ENCODE results near the gene SYNDIG1L.
"Not testable (repeated sequence)": the region's sequence is repeated elsewhere in the genome, so short reads cannot be mapped to it uniquely, and the experiment has no call there.

SYNDIG1L gene

DNA sequence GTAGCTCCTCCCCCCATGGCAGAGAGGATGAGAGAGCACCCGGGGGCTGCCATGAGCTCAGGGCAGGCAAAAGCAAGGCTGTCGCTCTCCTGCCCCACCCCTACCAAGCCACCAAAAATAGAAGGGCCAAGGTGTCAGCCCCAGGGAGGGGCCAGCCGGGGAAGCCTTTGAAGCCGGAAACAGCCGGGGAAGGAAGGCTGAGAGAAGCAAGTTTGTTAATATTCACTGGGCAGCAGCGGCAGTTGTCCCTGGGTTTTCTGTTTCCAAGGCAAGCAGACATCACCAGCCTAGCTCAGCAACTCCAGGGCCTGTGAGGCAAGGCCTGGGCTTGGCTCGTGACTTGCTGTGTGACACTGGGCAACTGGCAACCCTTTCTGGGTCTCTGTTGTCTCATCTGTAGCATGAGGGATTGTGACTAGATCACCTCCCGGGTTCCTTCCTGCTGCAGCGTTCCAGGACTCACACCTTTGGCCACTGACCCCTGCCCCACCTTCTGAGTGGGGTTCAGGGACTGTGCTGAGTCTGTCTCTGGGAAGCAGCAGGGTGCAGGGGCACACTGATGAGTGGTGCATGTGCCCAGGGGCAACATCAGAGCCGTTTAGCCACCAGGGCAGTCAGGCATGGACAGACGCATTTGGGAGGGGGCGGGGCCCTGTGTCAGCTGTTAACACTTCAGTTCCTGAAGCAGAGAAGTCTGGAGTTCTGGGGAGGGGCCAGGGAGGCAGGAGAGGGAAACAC lies 24.3 kb downstream of the SYNDIG1L start:
- no peak for DNase-seq

DNA sequence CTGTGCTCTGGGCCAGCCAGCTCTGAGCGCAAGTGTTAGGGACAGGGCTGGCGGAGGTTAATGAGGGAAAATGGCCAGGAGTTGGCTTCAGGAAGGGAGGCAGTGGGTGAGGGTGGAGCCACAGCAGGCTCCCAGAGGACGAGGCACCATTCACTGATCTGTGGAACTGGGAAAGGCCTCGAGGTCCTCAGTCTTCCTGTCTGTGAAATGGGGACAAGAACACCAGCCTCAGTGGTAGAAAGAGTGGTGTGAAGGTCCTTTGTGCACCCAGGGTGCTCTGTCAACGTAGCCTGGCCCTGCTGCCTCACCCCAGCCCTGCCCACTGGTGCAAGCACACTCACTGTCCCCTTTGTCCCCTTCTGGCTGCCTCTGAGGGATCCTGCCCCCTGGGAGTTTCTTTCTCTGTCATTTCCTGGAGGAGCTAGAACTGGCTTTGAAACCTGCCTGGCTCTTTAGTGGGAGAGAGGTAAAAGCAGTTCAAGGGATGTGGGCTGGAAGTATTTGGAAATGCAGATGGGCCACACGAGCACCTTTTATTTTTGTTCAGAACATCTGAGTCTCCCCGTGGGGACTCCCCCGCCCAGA lies 25.0 kb downstream of the SYNDIG1L start:
- no peak for DNase-seq

DNA sequence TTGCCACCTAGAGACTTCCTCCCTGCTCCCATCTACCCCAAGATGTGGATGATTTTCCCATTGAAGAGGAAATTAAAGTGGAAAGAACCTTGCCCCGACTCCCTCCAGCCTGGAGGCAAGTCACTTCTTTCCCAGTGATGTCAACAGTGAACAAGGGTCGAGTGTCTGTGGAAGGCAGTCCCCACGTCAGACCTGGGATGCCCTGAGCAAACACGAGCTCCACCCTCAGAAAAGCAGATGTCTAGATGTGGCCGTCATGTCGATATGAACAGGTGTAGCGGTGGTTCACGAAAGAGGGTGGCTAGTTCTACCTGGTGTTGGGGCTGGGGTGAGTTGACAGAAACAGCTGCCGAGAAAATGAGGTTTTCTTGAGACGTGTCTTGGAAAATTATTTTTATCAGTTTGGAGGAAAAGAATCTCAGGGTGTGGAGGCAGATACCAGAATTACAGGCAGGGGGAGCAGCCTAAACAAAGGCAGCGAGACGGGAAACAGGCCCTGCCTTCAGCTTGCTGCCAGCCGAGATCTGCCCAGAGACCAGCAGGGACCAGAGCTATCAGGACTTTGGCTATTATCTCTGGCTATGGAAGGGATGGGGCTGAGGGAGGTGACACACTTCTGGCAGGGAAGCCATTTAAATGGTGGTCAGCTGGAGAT lies 25.9 kb downstream of the SYNDIG1L start:
- no peak for DNase-seq

DNA sequence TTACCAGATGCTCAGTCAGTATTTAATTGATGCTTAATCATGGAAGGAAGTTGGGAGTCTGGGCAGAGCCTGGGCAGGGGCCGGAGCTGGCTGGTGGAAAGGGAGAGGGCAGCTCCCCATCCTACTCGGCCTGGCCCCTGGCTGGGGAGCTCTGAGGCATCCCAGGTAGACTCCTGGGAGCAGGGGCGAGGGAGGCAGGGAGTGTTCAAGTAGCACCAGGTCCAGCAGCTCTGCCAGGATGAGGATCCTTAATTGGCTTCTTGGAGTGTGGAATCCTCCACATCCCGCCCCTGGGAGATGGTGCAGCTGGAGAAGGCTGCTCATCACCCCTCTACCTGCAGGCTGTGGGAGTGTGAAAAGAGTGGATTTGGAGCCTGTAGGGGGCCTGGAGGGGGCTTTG lies 30.9 kb downstream of the SYNDIG1L start:
- DNase-seq, result no peak

DNA sequence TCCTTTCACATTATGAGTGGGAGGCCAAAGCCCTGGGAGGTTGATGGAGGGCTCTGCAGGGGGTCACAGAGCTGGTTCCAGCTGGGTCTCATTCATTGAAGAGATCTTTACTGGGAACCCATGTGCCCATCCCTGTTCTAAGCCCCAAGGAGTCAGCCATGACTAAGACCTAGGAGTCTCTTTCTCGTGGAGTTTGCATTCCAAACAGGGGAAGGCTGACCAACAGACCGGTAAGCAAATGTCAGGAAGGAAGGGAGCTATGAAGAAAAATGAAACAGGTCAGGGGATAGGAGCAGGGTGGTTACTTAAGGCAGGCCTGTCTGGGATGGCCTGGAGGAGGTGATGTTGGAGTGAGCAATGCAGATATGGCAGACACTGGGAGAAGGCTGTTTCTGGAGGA lies 31.5 kb downstream of the SYNDIG1L start:
- DNase-seq, result no peak

DNA sequence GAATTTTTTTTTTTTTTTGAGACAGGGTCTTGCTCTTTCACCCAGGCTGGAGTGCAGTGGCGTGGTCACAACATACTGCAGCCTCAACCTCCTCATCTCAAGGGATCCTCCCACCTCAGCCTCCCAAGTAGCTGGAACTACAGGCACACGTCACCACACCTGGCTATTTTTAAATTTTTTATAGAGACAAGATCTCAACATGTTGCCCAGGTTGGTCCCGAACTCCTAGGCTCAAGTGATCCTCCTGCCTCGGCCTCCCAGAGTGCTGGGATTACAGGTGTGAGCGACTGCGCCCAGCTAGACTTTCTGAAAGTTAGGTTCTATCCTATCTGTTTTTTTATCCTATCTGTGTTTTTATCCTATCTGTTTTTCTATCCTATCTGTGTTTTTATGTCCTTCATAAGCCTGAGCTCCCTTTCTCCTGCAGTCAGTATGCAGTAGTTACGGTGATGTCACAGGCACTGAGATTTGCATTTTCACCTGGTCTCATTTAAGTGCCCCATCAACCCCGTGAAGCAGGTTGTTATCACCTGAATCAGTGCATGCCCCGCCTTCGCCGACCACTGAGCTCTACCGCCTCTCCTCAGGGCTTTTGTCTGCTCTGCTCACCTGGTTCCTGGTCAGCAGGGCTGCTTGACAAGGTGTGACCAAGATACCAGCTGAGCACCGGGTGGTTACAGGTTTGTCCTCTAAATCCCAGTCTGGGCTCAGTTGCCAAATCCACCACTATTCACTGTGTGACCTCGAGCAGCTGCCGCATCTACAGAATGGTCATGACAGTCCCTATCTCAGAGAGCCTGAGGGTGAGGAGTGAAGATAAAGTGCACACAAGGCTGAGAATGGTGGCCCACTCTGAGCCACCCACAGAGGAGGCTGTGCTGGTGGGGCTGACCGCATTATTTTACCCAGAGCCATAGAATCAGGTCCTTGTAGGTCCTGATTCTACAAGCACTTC lies 33.1 kb downstream of the SYNDIG1L start:
- DNase-seq, result no peak

DNA sequence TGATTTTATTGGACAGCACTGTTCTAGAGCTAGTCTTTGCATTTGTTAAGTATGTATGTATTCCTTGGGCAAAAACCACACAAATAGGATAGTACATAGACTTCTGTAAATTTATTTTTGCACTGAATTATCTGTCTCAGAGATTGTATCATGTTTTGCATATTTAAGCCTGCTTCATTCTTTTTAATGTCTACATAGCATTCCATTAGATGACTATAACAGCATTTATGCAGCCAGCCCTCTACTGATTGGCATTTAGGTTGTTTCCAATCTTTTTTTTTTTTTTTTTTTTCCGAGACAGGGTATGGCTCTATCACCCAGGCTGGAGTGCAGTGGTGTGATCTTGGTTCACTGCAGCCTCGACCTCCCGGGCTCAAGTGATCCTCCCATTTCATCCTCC lies 34.5 kb downstream of the SYNDIG1L start:
- DNase-seq, result no peak

DNA sequence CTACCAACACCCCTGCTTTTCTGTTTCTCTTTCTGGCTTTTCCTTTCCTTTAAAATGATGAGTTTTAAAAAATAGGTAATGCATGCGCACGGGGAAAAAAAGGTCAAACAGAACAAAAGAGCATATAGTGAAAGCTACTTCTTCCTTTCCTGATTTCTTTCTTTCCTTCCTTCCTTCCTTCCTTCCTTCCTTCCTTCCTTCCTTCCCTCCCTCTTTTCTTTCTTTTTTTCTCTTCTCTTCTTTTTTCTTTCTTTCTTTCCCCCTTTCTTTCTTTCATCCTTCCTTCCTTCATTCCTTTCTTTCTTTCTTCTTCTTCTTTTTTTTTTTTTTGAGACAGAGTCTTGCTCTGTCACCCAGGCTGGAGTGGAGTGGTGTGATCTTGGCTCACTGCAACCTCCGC lies 35.5 kb downstream of the SYNDIG1L start:
- not testable (repeated sequence) for DNase-seq

DNA sequence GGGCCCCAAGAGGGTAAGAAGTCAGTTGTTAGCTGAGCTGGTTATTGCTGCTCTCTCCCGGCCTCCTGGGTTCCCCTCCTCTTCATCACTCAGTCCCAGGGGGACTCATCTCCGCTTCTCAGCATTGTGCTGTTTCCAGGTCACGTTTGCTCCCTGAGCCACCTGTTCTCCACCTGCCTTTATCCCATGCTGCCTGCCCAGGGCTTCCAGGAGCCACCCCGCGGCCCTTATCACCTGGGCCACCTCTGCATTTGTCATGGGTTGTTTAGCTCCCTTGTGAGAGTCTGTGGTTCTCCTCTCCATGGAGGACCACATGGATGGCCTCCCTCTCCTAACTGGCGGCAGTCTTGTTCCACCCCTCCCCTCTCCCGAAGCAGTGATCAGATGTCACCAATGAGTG lies 36.0 kb downstream of the SYNDIG1L start:
- DNase-seq, result no peak

DNA sequence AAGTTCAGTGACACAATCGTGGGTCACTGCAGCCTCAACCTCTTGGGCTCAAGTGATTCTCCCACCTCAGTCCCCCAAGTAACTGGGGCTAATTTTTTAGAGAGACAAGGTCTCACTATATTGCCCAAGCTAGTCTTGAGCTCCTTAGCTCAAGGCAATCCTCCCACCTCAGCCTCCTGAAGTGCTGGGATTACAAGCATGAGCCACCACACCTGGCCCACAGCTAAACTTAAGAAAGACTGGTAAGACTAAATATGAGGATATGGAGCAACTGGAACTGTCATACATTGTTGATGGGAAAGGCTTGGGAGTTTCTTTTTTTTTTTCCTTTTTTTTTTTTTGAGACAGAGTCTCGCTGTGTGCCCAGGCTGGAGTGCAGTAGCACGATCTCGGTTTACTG lies 43.8 kb downstream of the SYNDIG1L start:
- no peak for DNase-seq

DNA sequence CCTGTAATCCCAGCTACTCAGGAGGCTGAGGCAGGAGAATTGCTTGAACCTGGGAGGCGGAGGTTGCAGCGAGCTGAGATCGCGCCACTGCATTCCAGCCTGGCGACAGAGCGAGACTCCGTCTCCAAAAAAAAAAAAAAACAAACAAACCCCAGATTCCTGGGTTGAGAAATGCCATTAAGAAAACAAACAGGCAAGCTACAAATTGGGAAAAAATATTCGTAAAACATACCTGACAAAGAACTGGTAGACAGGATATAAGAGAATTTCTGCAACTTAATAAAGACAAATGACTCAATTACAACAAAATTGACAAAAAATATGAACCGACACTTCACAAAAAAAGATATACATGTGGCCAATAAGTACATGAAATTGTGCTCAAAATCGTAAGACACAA lies 44.4 kb downstream of the SYNDIG1L start:
- DNase-seq, result not testable (repeated sequence)

DNA sequence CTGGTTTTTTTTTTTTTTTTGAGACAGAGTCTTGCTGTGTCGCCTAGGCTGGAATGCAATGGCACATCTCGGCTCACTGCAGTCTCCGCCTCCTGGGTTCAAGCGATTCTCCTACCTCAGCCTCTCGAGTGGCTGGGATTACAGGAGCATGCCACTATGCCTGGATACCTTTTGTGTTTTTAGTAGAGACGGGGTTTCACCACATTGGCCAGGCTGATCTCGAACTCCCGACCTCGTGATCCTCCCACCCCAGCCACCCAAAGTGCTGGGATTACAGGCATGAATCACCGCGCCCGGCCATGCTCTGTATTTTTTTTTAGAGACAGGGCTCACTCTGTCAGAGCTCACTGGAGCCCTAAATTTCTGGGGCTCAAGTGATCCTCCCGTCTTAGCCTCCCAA lies 45.2 kb downstream of the SYNDIG1L start:
- no peak for DNase-seq

DNA sequence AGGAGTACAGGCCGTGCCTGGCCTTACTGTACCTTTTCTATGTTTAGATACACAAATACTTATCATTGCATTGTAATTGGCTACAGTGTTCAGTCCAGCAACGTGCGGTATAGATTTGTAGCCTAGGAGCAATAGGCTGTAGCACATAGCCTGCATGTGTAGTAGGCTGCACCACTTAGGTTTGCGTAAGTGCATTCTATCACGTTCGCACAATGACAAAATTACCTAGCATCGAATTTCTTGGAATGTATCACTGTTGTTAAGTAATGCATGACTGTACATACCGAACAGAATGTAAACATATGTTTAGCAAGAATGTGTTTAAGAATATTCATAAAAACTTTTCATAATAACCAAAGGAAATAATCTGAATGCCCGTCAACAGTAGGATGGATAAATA lies 45.8 kb downstream of the SYNDIG1L start:
- no peak for DNase-seq

DNA sequence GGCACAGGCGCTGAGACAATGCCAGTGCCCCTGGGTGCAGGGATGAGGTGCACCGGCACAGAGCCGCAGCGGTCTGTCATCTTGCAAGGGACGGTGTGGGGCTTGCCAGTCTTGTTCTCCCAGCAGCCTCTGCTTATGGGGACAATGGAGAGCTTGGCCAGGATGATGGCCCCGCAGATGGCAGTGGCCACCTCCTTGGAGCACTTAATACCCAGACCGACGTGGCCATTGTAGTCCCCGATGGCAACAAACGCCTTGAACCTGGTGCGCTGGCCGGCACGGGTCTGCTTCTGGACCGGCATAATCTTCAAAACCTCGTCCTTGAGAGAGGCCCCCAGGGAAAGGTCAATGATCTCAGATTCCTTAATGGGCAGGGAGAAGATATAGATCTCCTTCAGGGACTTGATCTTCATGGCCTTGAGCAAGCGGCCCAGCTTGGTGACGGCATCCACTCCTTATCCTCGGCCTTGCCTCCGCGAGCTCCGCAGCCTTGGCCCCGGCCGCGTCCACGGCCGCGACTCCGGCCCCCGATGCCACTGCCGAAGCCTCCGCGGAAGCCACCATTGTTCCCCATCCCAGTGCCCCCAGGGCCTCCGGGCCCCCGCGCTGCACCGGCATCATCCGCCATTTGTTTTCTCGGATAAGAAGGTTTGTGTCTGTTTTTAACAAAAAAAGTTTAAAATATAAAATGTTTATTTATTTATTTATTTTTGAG lies 47.9 kb downstream of the SYNDIG1L start:
- no peak for DNase-seq

DNA sequence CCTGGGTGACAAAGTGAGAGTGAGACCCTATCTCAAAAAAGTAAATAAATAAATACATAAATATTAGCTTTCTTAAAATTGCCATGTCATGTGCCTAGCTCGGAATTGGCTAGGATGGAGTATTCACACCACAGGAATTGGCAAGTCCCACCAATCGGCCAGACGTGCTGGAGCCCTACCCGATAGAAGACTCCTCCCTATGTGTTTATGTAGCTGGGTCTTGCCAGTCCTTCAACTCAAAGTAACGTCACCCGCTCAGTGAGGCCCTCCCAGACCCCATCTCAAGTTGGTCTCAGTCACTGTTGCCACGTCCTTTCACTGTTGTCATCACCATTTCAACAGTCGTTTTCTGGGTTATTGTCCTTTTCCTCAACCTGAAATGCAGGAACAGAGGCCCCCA lies 57.6 kb downstream of the SYNDIG1L start:
- no peak for DNase-seq

DNA sequence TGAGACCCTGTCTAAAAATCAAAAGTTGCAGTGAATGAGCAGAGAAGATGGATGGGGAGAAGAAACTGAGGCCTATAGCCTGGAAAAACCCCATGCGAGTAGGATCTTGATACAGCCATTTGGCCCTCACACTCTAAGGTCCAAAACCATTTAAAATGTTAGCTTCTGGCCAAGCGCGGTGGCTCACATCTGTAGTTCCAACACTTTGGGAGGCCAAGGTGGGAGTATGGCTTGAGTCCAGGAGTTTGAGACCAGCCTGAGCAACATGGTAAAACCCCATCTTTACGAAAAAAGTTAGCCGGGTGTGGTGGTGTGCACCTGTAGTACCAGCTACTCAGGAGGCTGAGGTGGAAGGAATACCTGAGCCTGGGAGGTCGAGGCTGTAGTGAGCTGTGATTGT lies 58.0 kb downstream of the SYNDIG1L start:
- DNase-seq, result no peak

DNA sequence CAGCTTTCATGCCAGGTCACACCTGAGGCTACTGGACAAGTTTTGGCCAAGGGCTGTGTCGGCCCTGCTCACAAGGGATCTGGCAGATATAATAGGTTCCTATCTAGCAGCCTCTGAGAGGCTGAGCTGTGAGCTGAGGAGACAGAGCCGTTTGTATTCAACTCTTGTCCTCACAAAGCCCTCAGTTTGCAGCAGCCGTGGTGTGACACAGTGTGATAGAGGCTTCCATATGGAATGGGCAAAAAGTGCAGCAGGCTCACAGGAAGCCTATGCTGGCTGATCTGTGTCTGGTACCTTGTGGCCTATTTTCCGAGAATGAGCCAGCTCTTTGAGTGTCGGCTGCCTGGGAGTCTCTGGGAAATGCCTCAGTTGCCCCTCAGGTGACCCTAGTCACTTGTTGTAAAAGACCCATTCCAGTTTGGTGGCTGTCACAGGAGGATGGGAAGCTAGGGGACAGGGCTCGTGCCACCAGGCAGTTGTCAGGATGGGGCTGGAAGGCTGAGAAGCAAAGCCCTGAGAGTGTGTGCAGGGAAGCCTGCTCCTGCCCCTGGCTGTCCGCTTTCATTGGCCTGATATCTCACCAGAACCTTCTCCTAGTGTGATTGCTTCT lies 61.6 kb downstream of the SYNDIG1L start:
- DNase-seq, result no peak

DNA sequence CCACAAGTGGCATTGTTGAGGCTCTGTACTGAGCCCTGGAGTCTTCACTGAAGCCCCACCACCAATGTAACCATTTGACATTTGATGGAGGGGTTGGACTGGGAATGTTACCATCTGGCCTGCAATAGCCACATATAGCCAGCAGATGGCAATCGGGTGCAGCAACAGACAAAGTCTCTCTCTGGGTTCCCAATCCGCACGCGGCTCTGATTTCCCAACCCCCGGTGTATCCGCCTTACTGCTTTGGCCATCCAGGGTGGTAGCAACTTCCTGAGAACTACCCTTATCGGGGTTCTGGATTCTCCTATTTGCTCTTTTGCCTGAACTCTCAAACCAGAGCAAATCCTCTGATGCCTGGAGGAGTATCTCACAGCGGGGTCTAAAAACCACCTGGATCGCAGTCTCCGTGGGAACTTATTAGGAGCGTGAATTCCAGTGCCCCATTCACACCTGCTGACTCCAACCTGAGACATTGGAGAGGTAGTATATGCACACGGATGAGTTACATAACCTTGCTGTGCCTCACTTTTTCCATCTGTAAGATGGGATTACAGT lies 63.6 kb downstream of the SYNDIG1L start:
- peak; percentile 71 to 80 for DNase-seq

DNA sequence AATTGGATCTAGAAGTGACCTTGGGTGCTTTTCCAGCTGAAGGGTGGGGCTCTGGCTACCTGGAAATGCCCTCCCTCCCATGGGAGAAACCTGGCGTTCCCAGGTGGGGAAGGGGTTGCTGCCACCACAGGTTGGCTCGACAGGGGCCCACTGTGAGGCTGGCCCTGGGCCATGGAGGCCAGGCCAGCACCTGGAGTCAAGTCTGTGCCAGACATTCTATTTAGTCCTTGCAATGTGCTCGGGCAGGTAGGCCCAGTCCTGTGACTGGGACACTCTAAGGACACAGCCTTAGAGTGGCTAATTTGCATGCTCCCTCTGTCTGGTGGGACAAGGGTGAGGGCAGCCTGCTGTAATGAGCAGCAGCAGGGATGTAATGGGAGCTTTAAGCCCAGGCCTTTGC lies 65.8 kb downstream of the SYNDIG1L start:
- no peak for DNase-seq

DNA sequence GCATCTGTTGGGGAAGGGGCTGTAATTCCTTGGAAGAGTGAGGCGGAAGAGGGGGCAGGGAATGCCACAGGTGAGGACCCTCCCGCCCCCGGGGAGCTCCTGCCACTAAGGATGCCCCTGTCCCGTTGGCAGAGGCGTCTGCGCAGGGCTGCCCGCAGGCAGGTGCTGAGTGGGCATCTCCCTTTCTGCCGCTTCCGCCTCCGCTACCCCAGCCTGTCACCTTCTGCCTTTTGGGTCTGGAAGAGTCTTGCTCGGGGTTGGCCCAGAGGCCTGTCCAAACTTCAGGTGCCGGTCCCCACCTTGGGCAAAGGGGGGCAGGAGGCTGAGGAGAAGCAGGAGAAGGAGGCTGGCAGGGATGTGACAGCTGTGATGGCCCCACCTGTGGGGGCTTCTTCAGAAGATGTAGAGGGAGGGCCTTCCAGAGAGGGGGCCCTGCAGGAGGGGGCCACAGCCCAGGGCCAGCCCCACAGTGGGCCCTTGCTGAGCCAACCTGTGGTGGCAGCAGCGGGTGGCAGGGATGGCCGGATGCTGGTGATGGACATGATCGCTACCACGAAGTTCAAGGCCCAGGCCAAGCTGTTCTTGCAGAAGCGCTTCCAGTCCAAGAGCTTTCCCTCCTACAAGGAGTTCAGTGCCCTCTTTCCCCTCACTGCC lies 67.7 kb downstream of the SYNDIG1L start:
- DNase-seq, result no peak

DNA sequence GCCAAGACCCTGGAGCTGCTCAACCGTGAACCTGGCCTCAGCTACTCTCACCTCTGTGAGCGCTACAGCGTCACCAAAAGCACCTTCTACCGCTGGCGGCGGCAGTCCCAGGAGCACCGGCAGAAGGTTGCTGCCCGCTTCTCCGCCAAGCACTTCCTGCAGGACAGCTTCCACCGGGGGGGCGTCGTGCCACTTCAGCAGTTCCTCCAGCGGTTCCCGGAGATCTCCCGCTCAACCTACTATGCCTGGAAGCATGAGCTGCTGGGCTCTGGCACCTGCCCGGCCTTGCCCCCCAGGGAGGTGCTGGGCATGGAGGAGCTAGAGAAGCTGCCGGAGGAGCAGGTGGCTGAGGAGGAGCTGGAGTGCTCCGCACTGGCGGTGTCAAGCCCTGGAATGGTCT lies 68.4 kb downstream of the SYNDIG1L start:
- no peak for DNase-seq
